ENCODE data around the gene SLC9A7.
A peak's percentile ranks its signal among the peaks of the same experiment; 100 is the strongest.

SLC9A7 gene

DNA sequence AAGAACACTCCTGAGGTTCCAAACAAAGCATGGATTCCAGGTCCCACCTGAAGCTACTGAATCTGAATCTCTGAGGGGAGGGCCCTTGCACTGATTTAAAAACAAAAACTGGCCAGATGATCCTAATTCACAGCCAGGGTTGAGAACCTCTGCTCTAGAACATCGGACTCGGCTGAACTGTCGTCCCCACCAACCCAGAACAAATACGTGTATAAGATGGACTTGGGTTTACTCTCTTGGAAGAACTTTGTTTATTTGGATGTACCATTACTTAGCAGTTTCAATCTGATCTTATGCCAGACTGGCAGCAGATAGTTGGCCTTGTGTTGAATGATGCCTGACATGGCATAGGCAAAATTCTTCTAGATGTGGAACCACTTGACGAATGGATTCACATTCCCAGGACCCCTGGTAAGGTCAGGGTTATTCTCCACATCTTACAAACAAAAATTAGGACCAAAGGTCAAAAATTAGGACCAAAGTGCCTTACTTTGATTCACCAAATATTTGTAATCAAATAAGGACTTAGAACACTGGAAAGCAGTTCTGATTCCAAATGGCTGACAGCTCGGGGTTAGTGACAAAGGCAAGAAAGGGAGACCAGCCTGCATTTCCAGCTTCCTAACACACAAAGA is 156.3 kb downstream of the SLC9A7 start:
- no peak for DNase-seq (ENCODE audit: low spot score)

DNA sequence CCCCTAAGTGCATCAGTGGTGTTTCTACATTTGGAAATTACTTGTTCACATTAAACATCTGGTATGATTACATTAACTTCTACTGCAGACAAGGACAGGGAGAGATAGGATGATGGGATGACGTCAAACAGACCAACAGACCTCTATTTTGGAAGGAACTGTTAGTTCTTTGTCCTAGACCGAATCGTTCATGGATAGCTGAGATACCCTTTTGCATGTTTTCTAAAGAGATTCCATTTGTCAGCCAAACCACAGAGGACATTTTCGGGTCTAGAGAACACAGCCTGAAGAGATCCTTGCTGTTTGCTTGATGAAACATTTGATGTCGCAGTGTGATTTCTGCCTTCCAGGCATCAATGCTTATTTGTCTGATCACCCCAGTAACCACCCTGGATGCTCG is 157.6 kb downstream of the SLC9A7 start:
- DNase-seq (ENCODE audit: low spot score) = peak; percentile 7

DNA sequence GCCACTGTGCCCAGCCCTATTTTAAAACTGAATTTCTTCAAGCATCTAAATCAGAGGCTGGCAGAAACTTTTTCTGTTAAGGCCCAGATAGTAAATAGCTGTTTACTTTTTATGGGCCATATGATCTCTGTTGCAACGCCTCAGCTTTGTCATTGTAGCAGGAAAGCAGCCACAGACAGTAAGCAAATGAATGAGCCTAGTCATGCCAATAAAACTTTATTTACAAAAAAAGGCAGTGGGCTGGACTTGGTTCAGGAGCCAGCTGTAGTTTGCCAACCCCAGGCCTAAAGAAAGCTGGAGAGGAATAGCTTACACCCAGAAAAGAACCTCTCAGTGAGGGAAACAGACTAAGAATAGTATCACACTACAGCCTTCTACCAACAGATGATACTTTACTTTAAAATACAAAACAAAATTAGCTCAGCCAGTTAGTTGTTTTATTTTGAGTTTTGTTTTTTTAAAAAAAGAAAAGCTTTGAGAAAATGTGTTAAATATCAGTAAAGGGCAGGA is 159.8 kb downstream of the SLC9A7 start:
- no peak for DNase-seq (ENCODE audit: low spot score)

DNA sequence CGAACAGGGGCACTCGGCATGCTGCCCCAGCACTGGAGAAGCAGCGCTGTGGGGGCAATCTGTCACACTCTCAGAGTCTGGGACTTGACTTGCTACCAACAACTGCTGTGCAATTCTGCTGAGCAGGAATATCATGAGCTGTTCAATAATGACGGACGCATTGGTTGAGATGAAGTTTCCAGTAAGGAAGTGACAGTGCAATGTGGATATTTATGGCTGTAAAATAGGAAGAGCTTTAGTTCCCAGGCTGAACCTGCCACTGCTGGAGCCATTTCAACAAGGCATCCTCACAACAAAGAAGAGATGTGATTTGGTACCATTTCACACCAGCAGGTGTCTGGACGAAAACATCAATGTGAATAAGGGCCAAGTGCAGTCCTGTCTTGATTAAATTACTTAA is 161.1 kb downstream of the SLC9A7 start:
- DNase-seq (ENCODE audit: low spot score) = no peak

DNA sequence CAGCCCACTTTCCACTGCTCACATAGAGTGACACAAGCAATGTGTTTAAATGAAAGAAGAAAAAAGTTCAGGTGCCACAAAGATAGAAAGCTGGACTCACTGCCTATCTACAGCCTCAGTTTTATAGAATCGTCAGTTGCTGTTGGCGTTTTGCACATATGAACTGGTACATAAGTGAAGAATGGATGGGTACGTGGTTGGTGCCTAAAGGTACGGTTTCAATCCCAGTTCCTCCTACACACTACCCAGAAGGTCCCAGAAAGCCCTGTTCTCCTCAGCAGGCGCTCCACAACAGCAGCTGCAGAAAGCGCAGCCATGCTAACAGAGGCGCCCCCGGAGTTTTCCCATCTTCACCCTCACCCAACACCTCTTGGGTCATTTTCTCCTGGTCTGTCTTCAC is 161.7 kb downstream of the SLC9A7 start:
- no peak for DNase-seq (ENCODE audit: low spot score)

DNA sequence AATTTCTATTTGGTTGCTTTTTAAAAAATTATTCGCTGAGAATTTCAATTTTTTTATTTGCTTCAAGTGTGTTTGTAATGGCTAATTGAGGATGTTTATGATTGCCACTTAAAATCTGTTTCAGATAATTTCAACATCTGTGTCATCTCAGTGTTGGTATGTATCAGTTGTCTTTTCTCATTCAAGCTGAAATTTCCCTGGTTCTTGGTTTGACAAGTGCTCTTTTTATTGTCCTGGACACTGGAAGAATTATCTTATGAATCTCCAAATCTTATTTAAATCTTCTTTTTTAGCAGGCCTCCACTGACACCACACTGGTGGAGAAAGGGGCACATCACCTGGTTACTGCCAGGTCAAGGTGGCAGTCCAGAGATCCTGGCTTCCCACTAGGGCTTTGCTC is 163.8 kb downstream of the SLC9A7 start:
- DNase-seq (ENCODE audit: low spot score) = no peak

DNA sequence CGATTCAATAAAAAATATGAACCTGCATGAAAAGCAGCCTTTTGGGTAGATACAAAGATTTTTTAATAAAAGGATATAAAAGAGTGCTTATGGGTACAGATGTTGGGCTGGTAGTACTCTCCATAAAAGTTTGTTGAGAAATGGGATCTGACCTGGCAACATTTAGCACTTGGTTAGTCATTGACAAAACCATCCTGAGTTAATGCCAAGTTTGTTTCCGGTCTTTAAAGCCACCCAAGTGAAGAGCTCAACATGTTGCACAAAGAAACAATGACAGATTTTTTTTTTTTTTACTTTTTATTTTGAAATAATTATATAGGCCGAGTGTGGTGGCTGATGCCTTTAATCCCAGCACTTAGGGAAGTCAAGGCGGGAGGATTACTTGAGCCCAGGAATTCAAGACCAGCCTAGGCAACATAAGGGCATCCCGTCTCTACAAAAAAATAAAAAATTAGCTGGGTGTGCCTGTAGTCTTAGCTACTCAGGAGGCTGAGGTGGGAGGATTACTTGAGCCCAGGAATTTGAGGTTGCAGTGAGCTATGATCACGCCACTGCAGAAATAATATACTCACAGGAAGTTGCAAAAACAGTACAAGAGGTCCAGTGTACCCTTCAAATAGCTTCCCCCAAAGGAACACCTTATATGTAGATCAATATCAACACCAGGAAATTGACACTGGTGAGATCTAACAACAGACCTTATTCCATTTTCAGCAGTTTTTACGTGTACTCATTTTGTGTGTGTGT is 168.8 kb downstream of the SLC9A7 start:
- peak; percentile 52 for DNase-seq (ENCODE audit: low spot score)

DNA sequence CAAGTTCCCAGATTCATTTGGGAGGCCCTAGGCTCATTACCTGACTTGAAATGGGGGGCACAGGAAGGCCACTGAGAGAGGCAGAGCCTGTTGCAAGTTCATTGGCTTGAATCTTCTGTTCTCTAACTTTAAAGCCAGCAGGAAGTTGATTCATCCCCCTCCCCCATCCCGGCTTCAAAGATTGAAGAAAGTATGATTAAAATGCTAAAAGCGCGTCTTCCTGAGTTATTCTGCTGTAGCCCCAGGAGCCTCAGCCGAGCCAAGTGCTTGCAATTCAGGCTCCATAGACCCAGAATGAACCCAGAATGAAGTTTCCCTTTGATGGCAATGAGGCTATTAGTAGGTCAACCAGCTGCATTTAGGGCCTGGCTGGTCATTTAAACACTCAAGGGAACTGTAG is 170.7 kb downstream of the SLC9A7 start:
- DNase-seq (ENCODE audit: low spot score) = peak; percentile 22

DNA sequence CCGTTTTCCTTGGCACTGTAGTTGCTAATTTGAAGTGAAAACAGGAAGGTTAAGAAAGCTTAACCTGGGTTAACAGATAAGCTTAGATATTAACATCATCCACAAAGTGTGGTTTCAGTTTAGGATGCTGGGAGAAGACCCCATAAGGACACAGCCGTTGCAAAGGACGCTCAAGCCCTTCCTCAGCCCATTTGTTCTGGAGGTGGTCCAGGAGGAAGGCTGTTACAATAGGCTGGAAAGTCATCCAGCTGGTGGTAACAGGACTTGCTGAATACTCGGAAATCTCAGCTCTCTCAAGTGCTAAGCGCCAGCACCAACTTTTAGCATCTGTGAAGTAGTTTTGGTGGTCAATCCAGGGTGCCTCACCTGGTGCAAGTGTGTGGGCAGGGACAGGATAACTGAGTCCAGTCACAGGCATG is 171.2 kb downstream of the SLC9A7 start:
- DNase-seq (ENCODE audit: low spot score) = no peak

DNA sequence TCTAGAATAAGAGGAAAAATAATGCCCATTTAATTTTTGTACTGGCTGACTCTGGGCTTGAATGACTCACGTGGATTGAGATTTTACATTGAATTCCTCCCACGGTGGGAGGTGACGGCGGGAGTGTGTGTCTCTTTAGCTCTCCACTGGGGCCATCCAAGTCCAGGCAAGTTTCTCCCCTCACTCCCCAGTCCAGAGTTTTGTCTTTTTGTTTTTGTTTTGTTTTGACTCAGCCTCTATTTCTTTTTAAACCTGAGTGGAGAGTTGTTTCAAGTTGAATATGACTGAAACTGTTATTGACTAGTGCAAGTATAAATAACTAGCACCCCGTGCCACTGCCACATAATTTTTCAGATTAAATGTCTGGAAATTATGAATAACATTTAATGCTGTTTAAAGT is 171.8 kb downstream of the SLC9A7 start:
- no peak for DNase-seq (ENCODE audit: low spot score)

DNA sequence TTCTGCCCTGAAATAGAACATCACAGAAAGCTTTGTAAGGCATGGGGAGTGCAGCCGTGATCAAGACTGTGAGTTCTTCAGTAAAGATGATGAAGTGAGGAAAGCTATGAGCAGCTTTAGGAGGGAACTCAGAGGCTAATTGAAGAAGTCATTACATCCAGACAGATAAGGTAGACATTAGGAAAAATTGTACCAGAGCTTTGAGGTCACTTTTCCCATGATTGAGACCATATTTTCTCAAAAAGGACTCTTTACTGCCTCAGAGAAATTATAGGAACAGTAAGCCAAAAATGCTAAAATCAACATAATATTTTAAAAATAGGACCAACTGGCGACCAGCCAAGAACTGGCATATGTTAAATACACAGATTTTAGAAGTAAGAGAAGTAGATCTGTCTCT is 174.2 kb downstream of the SLC9A7 start:
- no peak for DNase-seq (ENCODE audit: low spot score)

DNA sequence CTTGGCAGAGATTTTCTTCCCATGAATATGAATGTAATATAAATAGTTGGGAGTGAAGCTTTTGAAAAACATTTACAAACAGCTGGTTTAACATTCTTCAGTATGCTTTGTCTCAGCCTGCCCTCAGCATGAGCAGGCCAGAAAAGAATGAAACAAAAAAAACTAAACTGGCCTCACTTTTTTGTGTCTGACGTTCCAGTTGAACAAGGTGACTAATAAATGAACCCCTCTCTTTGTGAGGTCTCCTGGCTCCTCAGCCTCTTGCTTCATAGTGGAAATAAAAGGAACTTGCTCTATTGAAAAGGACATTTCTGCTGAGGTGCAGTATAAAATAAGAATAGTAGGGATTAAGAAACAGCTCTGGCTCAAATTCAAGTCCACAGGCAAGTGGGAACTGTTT is 176.0 kb downstream of the SLC9A7 start:
- peak; percentile 59 for DNase-seq (ENCODE audit: low spot score)

DNA sequence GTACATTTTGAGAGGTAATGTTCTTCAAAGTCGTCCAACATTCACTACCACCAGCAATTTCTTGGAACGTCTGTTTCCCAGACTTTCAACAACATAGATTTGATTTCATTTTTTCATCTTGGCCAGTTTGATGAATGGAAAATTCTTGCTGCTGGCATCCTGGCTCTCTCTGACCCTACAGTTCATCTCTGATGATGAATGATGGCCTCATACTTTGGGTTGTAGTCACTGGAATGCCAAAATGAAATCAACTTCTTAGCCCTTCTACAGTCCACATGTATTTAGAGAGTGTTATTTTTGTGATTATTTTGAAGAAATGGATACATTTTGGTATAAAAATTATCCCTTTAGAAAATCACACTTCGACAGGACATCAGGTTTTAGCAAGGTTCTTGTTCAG is 176.6 kb downstream of the SLC9A7 start:
- no peak for DNase-seq (ENCODE audit: low spot score)

DNA sequence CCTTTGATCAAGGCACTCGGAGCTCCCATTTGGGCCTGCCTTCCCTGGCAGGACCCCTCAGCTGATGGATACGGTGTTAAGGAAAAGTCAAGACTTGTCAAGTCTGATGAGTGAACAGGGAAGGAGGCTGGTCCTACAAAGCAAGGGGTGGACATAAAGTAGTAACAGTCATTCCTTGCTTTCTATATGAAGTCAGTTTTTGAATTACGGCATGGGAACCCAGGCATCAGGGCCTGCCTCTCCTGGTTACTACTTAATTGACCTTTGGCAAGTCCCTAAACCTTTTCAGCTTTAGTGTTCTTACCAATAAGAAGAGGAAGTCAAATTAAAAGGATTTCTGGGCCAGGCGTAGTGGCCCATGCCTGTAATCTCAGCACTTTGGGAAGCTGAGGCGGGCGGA is 178.3 kb downstream of the SLC9A7 start:
- DNase-seq (ENCODE audit: low spot score) = no peak

DNA sequence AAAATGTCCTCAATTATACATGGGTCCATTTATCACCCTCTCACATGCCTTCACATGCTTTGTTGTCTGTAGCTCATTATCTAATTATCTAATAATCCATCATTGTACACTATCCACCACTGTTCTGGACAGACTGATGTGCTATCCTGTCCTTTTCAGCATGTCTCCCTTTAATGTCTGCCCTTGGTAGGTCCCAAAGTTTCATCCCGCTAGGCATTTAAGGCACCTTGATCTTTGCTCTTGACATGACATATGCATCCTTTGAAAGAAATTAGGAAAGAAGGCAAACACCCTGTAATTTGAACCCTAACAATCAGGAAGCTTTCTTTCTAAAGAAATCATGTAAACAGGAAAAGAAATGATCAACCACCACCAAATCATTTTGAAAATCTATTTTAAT is 179.7 kb downstream of the SLC9A7 start:
- no peak for DNase-seq (ENCODE audit: low spot score)

DNA sequence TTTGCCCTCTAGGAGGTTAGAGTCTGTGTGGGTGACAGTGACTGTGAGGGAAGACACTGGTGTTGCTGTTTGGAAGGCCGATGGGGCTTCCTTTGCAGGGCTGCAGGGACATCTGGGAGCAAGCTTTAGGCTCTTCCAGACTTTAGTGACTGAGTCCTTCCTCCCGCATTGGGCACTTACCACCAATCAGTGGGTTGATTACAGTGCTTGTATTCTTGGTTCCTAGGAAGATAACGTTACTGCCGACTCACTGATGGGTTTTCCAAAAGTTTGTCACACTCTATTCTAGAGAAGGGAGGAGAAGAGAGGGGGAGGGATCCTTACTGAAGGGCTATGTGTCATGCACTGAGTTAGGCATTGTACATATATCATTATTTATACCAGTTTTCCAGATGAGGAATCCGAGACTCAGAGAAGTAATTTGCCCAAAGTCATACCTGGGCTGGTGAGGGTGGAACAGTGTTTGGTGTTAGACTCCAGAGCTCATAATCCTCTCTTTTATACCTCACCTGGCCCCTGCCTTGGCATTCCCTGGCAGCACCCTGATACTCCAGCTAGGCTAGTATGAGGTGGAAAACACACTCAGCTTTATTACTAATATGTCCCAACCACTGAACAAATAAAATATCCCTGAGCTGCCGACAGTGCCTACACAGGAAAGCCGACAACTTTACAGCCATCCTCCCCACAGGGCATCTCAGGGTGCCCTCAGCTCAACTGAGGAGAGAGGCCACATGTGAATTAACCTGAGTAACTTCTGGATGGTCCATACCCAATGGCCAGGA is 181.5 kb downstream of the SLC9A7 start:
- no peak for DNase-seq (ENCODE audit: low spot score)

DNA sequence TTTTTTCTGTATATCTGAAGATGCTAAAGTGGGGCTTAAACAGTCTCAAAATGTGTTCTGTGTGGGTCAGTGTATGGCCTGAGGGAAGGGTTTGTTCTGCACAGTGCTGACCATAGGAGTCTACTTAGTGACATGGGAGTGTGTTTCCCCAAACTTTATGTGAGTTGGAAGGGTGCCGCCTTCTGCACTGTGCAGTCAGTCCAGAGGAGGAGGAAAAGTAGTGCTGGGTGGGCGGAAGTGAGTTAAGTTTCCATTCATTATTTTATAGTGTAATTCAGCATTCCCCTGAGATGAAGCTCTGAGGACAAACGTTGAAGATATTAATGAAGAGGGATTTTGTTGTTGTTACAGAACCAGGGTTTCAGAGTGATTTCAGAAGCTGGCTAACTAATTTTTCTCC is 182.5 kb downstream of the SLC9A7 start:
- no peak for DNase-seq (ENCODE audit: low spot score)

DNA sequence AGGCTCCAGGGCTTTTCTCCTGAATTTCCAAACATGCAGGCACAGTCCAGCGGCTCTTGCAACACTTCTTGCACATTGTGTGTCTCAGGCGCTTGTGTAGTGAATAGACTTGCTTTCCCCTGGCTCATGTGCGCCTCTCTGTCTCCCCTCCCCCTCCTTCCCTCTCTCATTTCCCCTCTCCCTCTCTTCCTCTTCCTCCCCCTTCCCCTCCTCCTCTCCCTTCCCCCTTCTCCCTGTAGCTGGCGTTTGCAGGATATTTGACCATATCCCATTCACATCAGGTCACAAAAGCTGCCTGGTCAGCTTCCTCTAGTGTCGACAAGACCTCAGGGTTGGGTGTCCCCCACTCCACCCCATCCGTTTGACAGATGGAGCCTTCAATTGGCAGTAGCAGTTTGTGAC is 182.9 kb downstream of the SLC9A7 start:
- no peak for DNase-seq (ENCODE audit: low spot score)

DNA sequence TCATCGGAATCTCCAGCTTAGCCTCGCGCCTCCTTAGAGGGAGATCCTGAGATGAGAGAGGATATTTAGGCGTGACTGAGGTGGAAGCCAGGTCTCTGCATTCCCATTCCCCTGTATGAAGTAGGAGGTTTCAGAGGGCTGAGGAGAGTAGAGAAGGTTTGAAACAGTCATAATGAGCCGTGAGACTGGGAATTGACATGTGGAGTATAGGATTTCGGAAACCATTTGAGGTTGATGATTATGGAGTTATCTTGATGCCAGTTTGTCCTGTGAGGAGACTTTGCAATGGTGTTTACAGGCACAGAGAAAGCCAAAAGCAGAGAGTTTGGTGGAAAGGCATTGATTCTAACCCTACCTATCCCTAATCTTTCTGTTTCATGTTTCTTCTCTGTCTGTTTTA is 183.3 kb downstream of the SLC9A7 start:
- no peak for DNase-seq (ENCODE audit: low spot score)

DNA sequence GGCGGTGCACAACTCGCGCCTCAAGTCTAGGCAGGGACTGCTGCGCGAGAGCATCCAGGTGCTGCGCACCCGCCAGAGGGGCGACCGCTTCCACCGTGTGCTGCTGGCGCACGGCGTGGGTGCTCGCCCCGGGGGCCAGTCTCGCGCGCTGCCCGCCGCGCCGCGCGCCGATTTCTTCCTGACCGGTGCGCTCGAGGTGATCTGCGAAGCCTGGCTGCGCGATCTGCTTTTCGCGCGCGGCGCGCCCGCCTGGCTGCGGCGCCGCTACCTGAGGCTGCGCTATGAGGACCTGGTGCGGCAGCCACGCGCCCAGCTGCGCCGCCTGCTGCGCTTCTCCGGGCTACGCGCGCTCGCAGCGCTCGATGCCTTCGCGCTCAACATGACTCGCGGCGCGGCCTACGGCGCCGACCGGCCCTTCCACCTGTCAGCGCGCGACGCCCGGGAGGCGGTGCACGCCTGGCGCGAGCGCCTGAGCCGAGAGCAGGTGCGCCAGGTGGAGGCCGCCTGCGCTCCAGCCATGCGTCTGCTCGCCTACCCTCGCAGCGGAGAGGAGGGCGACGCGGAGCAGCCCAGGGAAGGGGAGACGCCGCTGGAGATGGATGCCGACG is 184.0 kb downstream of the SLC9A7 start:
- DNase-seq (ENCODE audit: low spot score) = no peak

DNA sequence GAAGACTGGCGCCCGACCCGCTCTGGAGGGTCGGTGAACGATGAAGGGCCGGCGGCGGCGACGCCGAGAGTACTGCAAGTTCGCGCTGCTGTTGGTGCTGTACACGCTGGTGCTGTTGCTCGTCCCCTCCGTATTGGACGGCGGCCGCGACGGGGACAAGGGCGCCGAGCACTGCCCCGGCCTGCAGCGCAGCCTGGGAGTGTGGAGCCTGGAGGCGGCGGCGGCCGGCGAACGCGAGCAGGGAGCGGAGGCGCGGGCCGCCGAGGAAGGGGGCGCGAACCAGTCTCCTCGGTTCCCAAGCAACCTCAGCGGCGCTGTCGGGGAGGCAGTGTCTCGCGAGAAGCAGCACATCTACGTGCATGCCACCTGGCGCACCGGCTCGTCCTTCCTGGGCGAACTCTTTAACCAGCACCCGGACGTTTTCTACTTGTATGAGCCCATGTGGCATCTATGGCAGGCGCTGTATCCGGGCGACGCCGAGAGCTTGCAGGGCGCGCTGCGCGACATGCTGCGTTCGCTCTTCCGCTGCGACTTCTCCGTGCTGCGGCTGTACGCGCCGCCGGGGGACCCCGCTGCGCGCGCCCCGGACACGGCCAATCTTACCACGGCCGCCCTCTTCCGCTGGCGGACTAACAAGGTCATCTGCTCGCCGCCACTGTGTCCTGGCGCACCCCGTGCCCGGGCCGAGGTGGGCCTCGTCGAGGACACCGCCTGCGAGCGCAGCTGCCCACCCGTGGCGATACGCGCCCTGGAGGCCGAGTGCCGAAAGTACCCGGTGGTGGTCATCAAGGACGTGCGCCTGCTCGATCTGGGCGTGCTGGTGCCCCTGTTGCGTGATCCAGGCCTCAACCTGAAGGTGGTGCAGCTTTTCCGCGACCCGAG is 184.8 kb downstream of the SLC9A7 start:
- DNase-seq (ENCODE audit: low spot score) = no peak

All from AG08395 (cell line).